Measurements from ENCODE around the gene ICAM1. TPM values are rescaled to one million over a fixed set of nuclear protein-coding genes. Genes with fewer than 3 reads are reported as not detected.

Gene ICAM1
- polyA plus RNA-seq, 3 donors from 2014 or later, result 9.9 to 18.4 (median 18.0) TPM

GRCh38 chr19:10320602-10321416, 49.9 kb downstream of the ICAM1 start:
- DNase-seq, result no peak
- H3K27me3 Mint-ChIP-seq (ENCODE audit: low read depth in 3 of 3), result peaks cover 4 to 6% (median 5%) of the 10 kb centered on the region in 3 donors
- peaks cover 9 to 13% (median 10%) of the 10 kb centered on the region in 3 donors for H3K36me3 Mint-ChIP-seq
- H3K9me3 Mint-ChIP-seq, result no peaks in the 10 kb centered on the region
- H3K4me1 Mint-ChIP-seq, result peaks cover 4 to 6% of the 10 kb centered on the region in 2 donors
- H3K27ac Mint-ChIP-seq, result no peak overlapping the region
- no peak overlapping the region for H3K4me3 Mint-ChIP-seq

GRCh38 chr19:10321417-10321797, 50.5 kb downstream of the ICAM1 start:
- H3K4me3 Mint-ChIP-seq, result no peak overlapping the region
- no peak for DNase-seq
- no peaks in the 10 kb centered on the region for H3K9me3 Mint-ChIP-seq
- no peak overlapping the region for H3K27ac Mint-ChIP-seq
- H3K4me1 Mint-ChIP-seq, result peaks cover 0 to under 1% of the 10 kb centered on the region in 2 donors
- peaks cover 1 to 6% (median 2%) of the 10 kb centered on the region in 3 donors for H3K27me3 Mint-ChIP-seq (ENCODE audit: low read depth in 3 of 3)
- peaks cover 9 to 13% (median 10%) of the 10 kb centered on the region in 3 donors for H3K36me3 Mint-ChIP-seq

GRCh38 chr19:10321874-10322835, 51.2 kb downstream of the ICAM1 start:
- peaks cover 1 to 5% (median 2%) of the 10 kb centered on the region in 3 donors for H3K27me3 Mint-ChIP-seq (ENCODE audit: low read depth in 3 of 3)
- H3K36me3 Mint-ChIP-seq, result peaks cover 9 to 13% (median 10%) of the 10 kb centered on the region in 3 donors
- no peak for DNase-seq
- no peaks in the 10 kb centered on the region for H3K4me1 Mint-ChIP-seq
- no peaks in the 10 kb centered on the region for H3K9me3 Mint-ChIP-seq
- H3K27ac Mint-ChIP-seq, result peak overlapping the region in 2 of 6 donors; percentile 0 to 11
- H3K4me3 Mint-ChIP-seq, result no peak overlapping the region

GRCh38 chr19:10325732-10326131, 54.8 kb downstream of the ICAM1 start:
- peaks cover 1 to 7% of the 10 kb centered on the region in 2 donors for H3K4me1 Mint-ChIP-seq
- no peak overlapping the region for H3K27ac Mint-ChIP-seq
- peaks cover 5 to 13% (median 5%) of the 10 kb centered on the region in 3 donors for H3K36me3 Mint-ChIP-seq
- H3K27me3 Mint-ChIP-seq (ENCODE audit: low read depth in 3 of 3), result peaks cover 0 to 3% (median 2%) of the 10 kb centered on the region in 3 donors
- no peak overlapping the region for H3K4me3 Mint-ChIP-seq
- H3K9me3 Mint-ChIP-seq, result no peaks in the 10 kb centered on the region
- no peak for DNase-seq

GRCh38 chr19:10327793-10328192, 56.9 kb downstream of the ICAM1 start:
- Mint-ChIP-seq H3K4me1 (peaks cover 12 to 19% of the 10 kb centered on the region in 2 donors), H3K4me3 (no peak overlapping the region), H3K9me3 (no peaks in the 10 kb centered on the region), H3K27ac (no peak overlapping the region), H3K36me3 (peaks cover 0 to 7% (median 0%) of the 10 kb centered on the region in 3 donors), H3K27me3 (ENCODE audit: low read depth in 3 of 3) (peaks cover 1 to 4% (median 3%) of the 10 kb centered on the region in 3 donors)
- no peak for DNase-seq

- no peak overlapping the region for H3K4me3 Mint-ChIP-seq
- H3K27ac Mint-ChIP-seq, result no peak overlapping the region
- peaks cover 0 to 10% (median 0%) of the 10 kb centered on the region in 3 donors for H3K36me3 Mint-ChIP-seq
- H3K9me3 Mint-ChIP-seq, result no peaks in the 10 kb centered on the region
- no peak for DNase-seq
- peaks cover 4 to 11% (median 4%) of the 10 kb centered on the region in 3 donors for H3K27me3 Mint-ChIP-seq (ENCODE audit: low read depth in 3 of 3)
- H3K4me1 Mint-ChIP-seq, result peaks cover 21 to 28% of the 10 kb centered on the region in 2 donors
Observed at GRCh38 chr19:10328558-10329429, 57.9 kb downstream of the ICAM1 start.

GRCh38 chr19:10329555-10329954, 58.6 kb downstream of the ICAM1 start:
- Mint-ChIP-seq H3K9me3 (no peaks in the 10 kb centered on the region), H3K36me3 (peaks cover 0 to 10% (median 0%) of the 10 kb centered on the region in 3 donors), H3K4me1 (peaks cover 26 to 34% of the 10 kb centered on the region in 2 donors), H3K4me3 (no peak overlapping the region), H3K27me3 (ENCODE audit: low read depth in 3 of 3) (peaks cover 4 to 9% (median 4%) of the 10 kb centered on the region in 3 donors), H3K27ac (no peak overlapping the region)
- DNase-seq, result no peak

GRCh38 chr19:10332158-10332964, 61.4 kb downstream of the ICAM1 start:
- peaks cover 0 to 10% (median 0%) of the 10 kb centered on the region in 3 donors for H3K36me3 Mint-ChIP-seq
- H3K27ac Mint-ChIP-seq, result peak overlapping the region; percentile 87 to 96 (median 94)
- peak overlapping the region; percentile 94 to 97 (median 95) for H3K4me3 Mint-ChIP-seq
- H3K9me3 Mint-ChIP-seq, result no peaks in the 10 kb centered on the region
- no peak for DNase-seq
- H3K4me1 Mint-ChIP-seq, result peaks cover 27 to 34% of the 10 kb centered on the region in 2 donors
- peaks cover 4 to 8% (median 6%) of the 10 kb centered on the region in 3 donors for H3K27me3 Mint-ChIP-seq (ENCODE audit: low read depth in 3 of 3)

- H3K27me3 Mint-ChIP-seq (ENCODE audit: low read depth in 3 of 3), result peaks cover 4 to 8% (median 6%) of the 10 kb centered on the region in 3 donors
- peaks cover 29 to 35% of the 10 kb centered on the region in 2 donors for H3K4me1 Mint-ChIP-seq
- DNase-seq, result peak; percentile 96 to 97 (median 97)
- H3K27ac Mint-ChIP-seq, result peak within 1 kb of the TSS; percentile 87 to 96 (median 94)
- peak within 1 kb of the TSS; percentile 94 to 97 (median 95) for H3K4me3 Mint-ChIP-seq
- H3K36me3 Mint-ChIP-seq, result peaks cover 0 to 4% (median 0%) of the 10 kb centered on the region in 3 donors
- H3K9me3 Mint-ChIP-seq, result no peaks in the 10 kb centered on the region
Observed at GRCh38 chr19:10332965-10333757, 62.2 kb downstream of the ICAM1 start, which contains the start of gene RAVER1. Gene RAVER1, minus strand, starts transcription at chr19:10333529. Its CDS starts 22 bp downstream, at chr19:10333507.

- no peak for DNase-seq
- peaks cover 0 to 4% (median 0%) of the 10 kb centered on the region in 3 donors for H3K36me3 Mint-ChIP-seq
- H3K4me3 Mint-ChIP-seq, result peak overlapping the region; percentile 94 to 97 (median 95)
- peak overlapping the region; percentile 87 to 96 (median 94) for H3K27ac Mint-ChIP-seq
- H3K27me3 Mint-ChIP-seq (ENCODE audit: low read depth in 3 of 3), result peaks cover 4 to 9% (median 6%) of the 10 kb centered on the region in 3 donors
- peaks cover 37 to 43% of the 10 kb centered on the region in 2 donors for H3K4me1 Mint-ChIP-seq
- no peaks in the 10 kb centered on the region for H3K9me3 Mint-ChIP-seq
Observed at GRCh38 chr19:10333758-10334587, 63.1 kb downstream of the ICAM1 start.

All from immature natural killer cell (primary cell).